HepG2 (cell line): ENCODE results near the gene ARMH1. TPM values are rescaled to one million over a fixed set of nuclear protein-coding genes. Genes with fewer than 3 reads are reported as not detected.
A peak's percentile ranks its signal among the peaks of the same experiment; 100 is the strongest.

ENCODE experiments used
- AKNA ChIP-seq: sonication (generic); formaldehyde crosslinking; IDR thresholded peaks from 2 replicates; pipeline ENCODE4 v1.4.0; 2020; ENCODE audit warnings: missing genetic modification reagents, borderline replicate concordance
- BRCA1 ChIP-seq: sonication (generic); formaldehyde crosslinking; IDR thresholded peaks from 2 replicates; pipeline ENCODE4 v1.4.0; 2020; ENCODE audit warnings: missing genetic modification reagents
- HDAC2 ChIP-seq: sonication (generic); formaldehyde crosslinking; IDR thresholded peaks from 2 replicates; pipeline ENCODE4 v1.4.0; 2020; ENCODE audit warnings: missing genetic modification reagents
- HHEX ChIP-seq: IDR thresholded peaks from 2 replicates; pipeline ENCODE4 v1.6.1; 2016; ENCODE audit warnings: control low read depth
- HIVEP1 ChIP-seq: sonication (generic); formaldehyde crosslinking; IDR thresholded peaks from 2 replicates; pipeline ENCODE4 v1.4.0; 2020; ENCODE audit warnings: mild to moderate bottlenecking, missing genetic modification reagents
- HOXA5 ChIP-seq: sonication (generic); formaldehyde crosslinking; IDR thresholded peaks from 2 replicates; pipeline ENCODE4 v1.4.0; 2020; ENCODE audit warnings: missing genetic modification reagents
- KDM5A ChIP-seq: fragments of 200-600 bp; sonication (generic); IDR thresholded peaks from 2 replicates; pipeline ENCODE4 v1.7.0; 2018; ENCODE audit warnings: antibody characterized with exemption, mild to moderate bottlenecking, low read length, borderline replicate concordance
- KLF12 ChIP-seq: sonication (generic); formaldehyde crosslinking; IDR thresholded peaks from 2 replicates; pipeline ENCODE4 v1.4.0; 2020; ENCODE audit warnings: missing genetic modification reagents, borderline replicate concordance
- KLF16 ChIP-seq, 2 experiments: sonication (generic) in 1 of 2; formaldehyde crosslinking in 1 of 2; IDR thresholded peaks; 2 replicates each; pipeline versions ENCODE4 v1.6.1 to v1.8.0; 2016 to 2023; ENCODE audit warnings: missing genetic modification reagents in 2 of 2, missing compliant biosample characterization in 1 of 2
- NPAS2 ChIP-seq: sonication (generic); formaldehyde crosslinking; IDR thresholded peaks from 2 replicates; pipeline ENCODE4 v1.8.0; 2022; ENCODE audit warnings: mild to moderate bottlenecking, missing genetic modification reagents, borderline replicate concordance
- PAX8 ChIP-seq: sonication (generic); formaldehyde crosslinking; IDR thresholded peaks from 2 replicates; pipeline ENCODE4 v1.8.0; 2022; ENCODE audit warnings: mild to moderate bottlenecking, missing genetic modification reagents, borderline replicate concordance
- ZFP36L2 ChIP-seq: sonication (generic); formaldehyde crosslinking; IDR thresholded peaks from 2 replicates; pipeline ENCODE4 v1.4.0; 2020; ENCODE audit warnings: missing genetic modification reagents
- ZNF136 ChIP-seq: sonication (generic); formaldehyde crosslinking; IDR thresholded peaks from 2 replicates; pipeline ENCODE4 v1.8.1; 2022; ENCODE audit warnings: low read depth, mild to moderate bottlenecking, moderate library complexity, missing genetic modification reagents
- ZNF343 ChIP-seq: sonication (generic); formaldehyde crosslinking; IDR thresholded peaks from 2 replicates; pipeline ENCODE4 v1.4.0; 2020; ENCODE audit warnings: mild to moderate bottlenecking, missing genetic modification reagents
- ZNF432 ChIP-seq: sonication (generic); formaldehyde crosslinking; IDR thresholded peaks from 2 replicates; pipeline ENCODE4 v1.5.0; 2020; ENCODE audit warnings: missing genetic modification reagents, mild to moderate bottlenecking, borderline replicate concordance
- ZNF441 ChIP-seq: sonication (generic); formaldehyde crosslinking; IDR thresholded peaks from 2 replicates; pipeline ENCODE4 v1.7.0; 2021; ENCODE audit warnings: missing genetic modification reagents, borderline replicate concordance
- ZNF547 ChIP-seq: sonication (generic); formaldehyde crosslinking; IDR thresholded peaks from 2 replicates; pipeline ENCODE4 v1.5.1; 2020; ENCODE audit warnings: mild to moderate bottlenecking, missing genetic modification reagents
- ZNF724P ChIP-seq: sonication (generic); formaldehyde crosslinking; IDR thresholded peaks from 2 replicates; pipeline ENCODE4 v1.8.0; 2022; ENCODE audit warnings: missing genetic modification reagents, borderline replicate concordance
- ZNF883 ChIP-seq: sonication (generic); formaldehyde crosslinking; IDR thresholded peaks from 2 replicates; pipeline ENCODE4 v1.5.1; 2020; ENCODE audit warnings: mild to moderate bottlenecking, missing genetic modification reagents; ENCODE audit errors: not compliant biosample characterization
- polyA plus RNA-seq, 8 experiments: library from polyadenylated mRNA; depleted of rRNA in 3 of 8; stranded (reverse) in 7 of 8; unstranded in 1 of 8; fragments of >200 nt; fragmentation: Illumina TruSeq in 4 of 8; extraction: Trizol in 4 of 8; gene quantifications; 2 replicates each; pipeline versions ENCODE4 v1.2.1 to v1.2.3, GENCODE V29; 2011 to 2016; ENCODE audit warnings: low read depth in 4 of 8, missing spikeins in 1 of 8, mixed read lengths in 1 of 8; ENCODE audit not compliant: insufficient read depth in 1 of 8
- total RNA-seq, 5 experiments: library from RNA; depleted of rRNA; stranded (reverse); fragments of >200 nt; fragmentation: Illumina TruSeq; extraction: Trizol; gene quantifications; 2 replicates each; pipeline ENCODE4 v1.2.3, GENCODE V29; 2016; ENCODE audit warnings: low read depth in 1 of 5
- TF ChIP-seq, protein P1 (sequence below): sonication (generic); formaldehyde crosslinking; IDR thresholded peaks from 2 replicates; pipeline ENCODE4 v1.4.0; 2020; ENCODE audit warnings: mild to moderate bottlenecking, missing genetic modification reagents
- TF ChIP-seq, protein P2 (sequence below): sonication (generic); formaldehyde crosslinking; IDR thresholded peaks from 2 replicates; pipeline ENCODE4 v1.4.0; 2020; ENCODE audit warnings: missing genetic modification reagents

Gene ARMH1
- total and polyA plus RNA-seq, 2 of the 13 experiments (the other 11 are each of a cell fraction or from before 2014, with no cell fraction given) = 0.69 TPM; not detected in 1

DNA sequence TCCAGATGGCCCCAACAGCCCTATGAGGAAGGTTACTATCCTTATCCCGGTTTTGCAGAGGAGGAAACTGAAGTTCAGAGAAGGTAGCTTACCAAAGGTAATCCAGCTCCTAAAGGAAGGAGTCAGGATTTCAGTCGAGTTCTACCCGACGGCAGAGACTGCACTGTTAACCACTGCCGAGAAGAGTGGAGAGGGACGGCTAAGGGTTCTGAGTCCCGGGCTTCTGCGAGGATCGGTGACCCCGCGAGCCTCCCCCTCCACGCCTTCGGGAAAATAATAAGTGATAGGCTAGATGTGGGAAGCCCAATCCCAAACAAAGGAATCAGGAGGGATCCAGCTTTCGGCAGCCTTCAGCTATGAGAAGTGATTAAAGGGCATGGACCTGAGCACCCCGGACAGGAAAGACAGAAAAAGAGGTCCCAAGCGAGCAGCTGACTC is 820 bp upstream of the ARMH1 start (continued):
- TF ChIP-seq AKNA = no peak
- no peak for TF ChIP-seq HIVEP1
- TF ChIP-seq ZNF883 = no peak
- no peak; the same call in 1 of the 2 replicates for TF ChIP-seq HDAC2
- no peak for TF ChIP-seq ZNF343
- no peak for TF ChIP-seq ZNF441 (CRISPR knock-in tag)
- TF ChIP-seq ZNF547 (CRISPR knock-in tag) = 0 out of 2 replicates have a peak, but pooled peaks have one; percentile 2
- no peak for TF ChIP-seq HHEX
- no peak for TF ChIP-seq ZNF724P (CRISPR knock-in tag)
- TF ChIP-seq HOXA5 (CRISPR knock-in tag) = no peak
- TF ChIP-seq ZNF136 (CRISPR knock-in tag) = 0 out of 2 replicates have a peak, but pooled peaks have one; percentile 3
- 0 out of 2 replicates have a peak, but pooled peaks have one; percentile 5 for TF ChIP-seq KLF12 (CRISPR knock-in tag)
- TF ChIP-seq KDM5A = peak; percentile 50; the same call in 1 of the 2 replicates
- no peak for TF ChIP-seq NPAS2 (CRISPR knock-in tag)
- TF ChIP-seq PAX8 (CRISPR knock-in tag) = no peak
- no peak for TF ChIP-seq ZNF432 (CRISPR knock-in tag)
- TF ChIP-seq BRCA1 (CRISPR knock-in tag) = no peak
- TF ChIP-seq, protein P1, sequence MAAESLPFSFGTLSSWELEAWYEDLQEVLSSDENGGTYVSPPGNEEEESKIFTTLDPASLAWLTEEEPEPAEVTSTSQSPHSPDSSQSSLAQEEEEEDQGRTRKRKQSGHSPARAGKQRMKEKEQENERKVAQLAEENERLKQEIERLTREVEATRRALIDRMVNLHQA (CRISPR knock-in tag) = no peak
- TF ChIP-seq KLF16 (CRISPR knock-in tag; IDR thresholded peaks at IDR 0.05) = no peak
- TF ChIP-seq, protein P2, sequence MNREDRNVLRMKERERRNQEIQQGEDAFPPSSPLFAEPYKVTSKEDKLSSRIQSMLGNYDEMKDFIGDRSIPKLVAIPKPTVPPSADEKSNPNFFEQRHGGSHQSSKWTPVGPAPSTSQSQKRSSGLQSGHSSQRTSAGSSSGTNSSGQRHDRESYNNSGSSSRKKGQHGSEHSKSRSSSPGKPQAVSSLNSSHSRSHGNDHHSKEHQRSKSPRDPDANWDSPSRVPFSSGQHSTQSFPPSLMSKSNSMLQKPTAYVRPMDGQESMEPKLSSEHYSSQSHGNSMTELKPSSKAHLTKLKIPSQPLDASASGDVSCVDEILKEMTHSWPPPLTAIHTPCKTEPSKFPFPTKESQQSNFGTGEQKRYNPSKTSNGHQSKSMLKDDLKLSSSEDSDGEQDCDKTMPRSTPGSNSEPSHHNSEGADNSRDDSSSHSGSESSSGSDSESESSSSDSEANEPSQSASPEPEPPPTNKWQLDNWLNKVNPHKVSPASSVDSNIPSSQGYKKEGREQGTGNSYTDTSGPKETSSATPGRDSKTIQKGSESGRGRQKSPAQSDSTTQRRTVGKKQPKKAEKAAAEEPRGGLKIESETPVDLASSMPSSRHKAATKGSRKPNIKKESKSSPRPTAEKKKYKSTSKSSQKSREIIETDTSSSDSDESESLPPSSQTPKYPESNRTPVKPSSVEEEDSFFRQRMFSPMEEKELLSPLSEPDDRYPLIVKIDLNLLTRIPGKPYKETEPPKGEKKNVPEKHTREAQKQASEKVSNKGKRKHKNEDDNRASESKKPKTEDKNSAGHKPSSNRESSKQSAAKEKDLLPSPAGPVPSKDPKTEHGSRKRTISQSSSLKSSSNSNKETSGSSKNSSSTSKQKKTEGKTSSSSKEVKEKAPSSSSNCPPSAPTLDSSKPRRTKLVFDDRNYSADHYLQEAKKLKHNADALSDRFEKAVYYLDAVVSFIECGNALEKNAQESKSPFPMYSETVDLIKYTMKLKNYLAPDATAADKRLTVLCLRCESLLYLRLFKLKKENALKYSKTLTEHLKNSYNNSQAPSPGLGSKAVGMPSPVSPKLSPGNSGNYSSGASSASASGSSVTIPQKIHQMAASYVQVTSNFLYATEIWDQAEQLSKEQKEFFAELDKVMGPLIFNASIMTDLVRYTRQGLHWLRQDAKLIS (CRISPR knock-in tag) = no peak
- TF ChIP-seq ZFP36L2 (CRISPR knock-in tag) = no peak
